Stimulated activated CD8-positive, alpha-beta memory T cell treated with anti-CD3 and anti-CD28 coated beads, Interleukin-7, amount 100 ng/mL, for 24 hours (primary cell): Measurements from ENCODE around the gene MCM6.
A peak's percentile ranks its signal among the peaks of the same experiment; 100 is the strongest.
"Not testable (repeated sequence)": the region's sequence is repeated elsewhere in the genome, so short reads cannot be mapped to it uniquely, and the experiment has no call there.

Experiments
- DNase-seq: peaks from one replicate; pipeline ENCODE4 v3.0.0-alpha.2; 2020; ENCODE audit warnings: low read depth

The MCM6 gene

DNA sequence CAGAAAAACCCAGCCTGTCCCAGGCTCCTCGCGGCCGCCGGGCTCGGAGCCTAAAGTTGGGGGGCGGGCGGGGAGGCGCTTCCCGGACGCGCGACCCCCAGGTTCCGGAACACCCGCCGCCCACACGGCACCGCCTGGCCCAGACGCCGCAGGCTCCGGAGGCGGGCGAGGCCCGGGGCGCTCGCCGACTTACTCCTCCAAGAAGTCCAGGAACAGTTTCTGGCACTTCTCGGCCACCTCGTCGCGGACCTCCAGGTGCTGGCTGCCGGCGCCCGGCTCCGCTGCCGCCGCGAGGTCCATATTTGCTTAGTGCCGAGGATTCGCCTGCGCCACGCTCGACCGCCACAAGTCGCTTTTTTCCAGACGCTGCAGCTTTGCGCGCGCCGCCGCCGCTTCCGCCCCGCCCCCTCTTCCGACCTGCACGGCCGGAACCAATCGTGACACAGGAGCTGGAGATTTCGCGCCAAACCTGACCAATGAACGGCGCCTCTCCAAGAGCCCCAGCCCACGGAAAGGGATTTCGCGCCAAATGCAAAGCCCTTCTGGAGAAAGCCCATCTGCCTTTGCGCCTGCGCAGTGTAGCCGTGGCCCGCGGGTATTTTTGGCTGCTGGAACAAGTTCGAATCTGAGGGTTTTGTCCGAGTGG lies at the start of gene MCM6:
Gene MCM6, minus strand, starts transcription at position 378 of the 646 bp plus-strand sequence. Its CDS starts 78 bp downstream, at position 300.
- peak; percentile 97 for DNase-seq

GRCh38 chr2:135925571-135925970 lies 49.3 kb upstream of the MCM6 start:
- DNase-seq = no peak

- DNase-seq = no peak
These were observed 40.0 kb upstream of the MCM6 start for GRCh38 chr2:135916207-135916606.

DNA sequence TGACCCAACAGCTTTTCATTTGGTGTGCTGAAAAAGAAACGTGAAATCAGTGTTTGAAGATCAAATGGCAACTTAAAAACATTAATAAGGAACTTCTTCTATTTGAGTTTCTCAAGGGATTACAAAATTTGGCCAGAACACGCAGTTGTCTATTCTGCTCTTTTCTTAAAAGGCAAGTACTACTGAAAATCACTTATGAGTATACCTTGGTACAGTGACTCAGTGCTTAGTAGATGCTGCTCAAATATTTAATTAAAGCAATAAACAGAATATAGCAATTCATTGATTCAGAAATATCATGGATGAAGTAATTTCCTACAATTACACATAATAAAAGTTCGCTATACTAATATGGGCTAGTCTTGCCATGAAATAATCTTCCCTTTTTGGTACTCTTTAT lies 38.2 kb upstream of the MCM6 start:
- no peak for DNase-seq

GRCh38 chr2:135913727-135914365 lies 37.6 kb upstream of the MCM6 start:
- DNase-seq = no peak

- no peak for DNase-seq
These were observed 33.7 kb upstream of the MCM6 start for GRCh38 chr2:135909976-135910375.

GRCh38 chr2:135905679-135906078 lies 29.4 kb upstream of the MCM6 start:
- no peak for DNase-seq

DNA sequence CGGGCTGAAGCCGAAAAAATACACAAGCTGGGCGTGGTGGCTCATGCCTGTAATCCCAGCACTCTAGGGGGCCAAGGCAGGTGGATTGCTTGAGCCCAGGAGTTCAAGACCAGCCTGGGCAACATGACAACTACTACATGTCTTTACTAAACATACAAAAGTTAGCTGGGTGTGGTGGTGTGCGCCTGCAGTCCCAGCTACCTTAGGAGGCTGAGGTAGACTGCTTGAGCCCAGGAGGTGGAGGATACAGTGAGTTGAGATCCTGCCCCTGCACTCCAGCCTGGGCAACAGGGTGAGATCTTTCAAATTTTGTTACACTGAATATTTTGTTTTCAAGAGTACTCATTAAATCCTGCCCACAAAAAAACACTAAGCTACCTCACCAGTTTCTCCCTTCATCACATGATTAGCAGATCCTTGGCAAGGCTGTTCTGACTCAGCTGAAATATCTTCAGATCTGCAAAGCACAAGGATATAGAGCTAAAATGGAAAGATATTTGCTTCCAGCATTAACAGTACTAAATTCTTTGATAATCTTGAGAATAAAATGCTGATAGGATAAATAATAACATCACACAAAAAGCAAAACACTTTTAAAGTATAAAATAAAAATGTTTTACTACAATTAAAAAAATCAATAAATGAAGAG lies 28.2 kb upstream of the MCM6 start:
- no peak for DNase-seq

GRCh38 chr2:135903650-135904049 lies 27.4 kb upstream of the MCM6 start:
- no peak for DNase-seq

DNA sequence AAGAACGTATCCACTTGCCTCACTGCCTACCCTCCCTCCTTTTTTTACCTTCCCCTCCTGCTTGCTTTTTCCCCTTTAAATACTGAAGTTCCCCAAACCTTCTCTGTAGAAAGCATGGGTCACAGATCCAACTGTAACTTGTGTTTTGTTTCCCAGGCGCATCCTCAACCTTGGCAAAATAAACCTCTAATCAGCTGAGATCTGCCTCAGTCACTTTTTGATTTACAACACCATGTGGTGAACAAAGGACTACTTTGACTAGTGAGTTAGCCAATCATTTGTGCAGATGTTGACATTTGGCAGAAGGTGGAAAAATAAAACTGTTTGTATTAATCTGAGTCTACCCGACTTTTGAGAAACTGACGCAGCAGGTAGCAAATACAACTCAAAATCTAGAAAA lies 23.3 kb upstream of the MCM6 start:
- DNase-seq = no peak

GRCh38 chr2:135898234-135898786 lies 22.1 kb upstream of the MCM6 start:
- no peak for DNase-seq

DNA sequence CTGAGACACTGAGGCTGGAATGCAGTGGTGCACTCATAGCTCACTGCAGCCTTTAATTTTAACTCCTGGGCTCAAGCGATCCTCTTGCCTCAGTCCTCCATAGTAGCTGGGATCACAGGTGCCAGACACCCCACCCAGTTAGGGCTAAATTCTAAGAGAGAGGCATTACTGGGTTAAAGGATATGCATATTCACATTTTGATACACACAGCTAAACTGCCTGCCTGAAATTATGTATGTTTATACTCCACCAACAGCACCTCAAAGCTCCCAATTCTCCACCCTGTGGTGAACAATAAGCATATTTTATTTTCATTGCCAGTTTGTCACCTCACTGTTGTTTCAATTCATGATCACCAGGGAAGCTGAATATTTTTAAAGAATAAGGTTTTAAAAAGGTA lies 18.7 kb upstream of the MCM6 start:
- no peak for DNase-seq

DNA sequence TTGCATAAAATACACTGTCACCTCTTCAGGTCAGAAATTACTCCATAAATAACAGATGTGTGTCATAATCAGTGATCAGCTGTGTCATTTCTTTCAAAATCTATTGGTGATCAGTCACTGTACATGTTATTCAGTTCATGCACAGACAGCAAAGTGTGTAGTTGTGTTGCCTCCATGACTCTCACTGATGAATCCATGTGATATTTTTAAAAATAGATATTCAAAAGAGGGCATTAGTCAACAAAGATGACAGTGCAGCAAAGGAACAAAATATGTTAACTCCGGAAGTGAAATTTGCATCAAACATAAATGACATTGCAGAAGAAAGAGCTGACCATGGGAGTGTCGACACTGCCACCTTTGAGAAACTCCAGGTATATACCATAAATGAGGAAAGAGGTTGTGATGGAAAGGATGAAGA lies 17.1 kb upstream of the MCM6 start:
- no peak for DNase-seq

DNA sequence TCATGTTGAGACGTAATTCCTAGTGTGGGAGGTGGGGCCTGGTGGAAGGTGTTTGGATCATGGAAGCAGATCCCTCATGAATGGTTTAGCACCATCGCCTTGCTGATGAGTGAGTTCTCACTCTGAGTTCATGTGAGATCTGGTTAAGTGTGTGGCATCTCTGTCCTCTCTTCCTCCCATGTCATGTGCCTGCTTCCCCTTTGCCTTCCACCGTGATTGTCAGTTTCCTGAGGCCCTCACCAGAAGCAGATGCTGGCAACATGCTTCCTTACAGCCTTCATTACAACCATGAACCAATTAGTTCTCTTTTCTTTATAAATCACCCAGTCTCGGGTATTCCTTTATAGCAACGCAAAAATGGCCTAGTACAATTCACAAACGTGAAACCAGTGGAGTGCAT lies 14.6 kb upstream of the MCM6 start:
- DNase-seq = no peak

DNA sequence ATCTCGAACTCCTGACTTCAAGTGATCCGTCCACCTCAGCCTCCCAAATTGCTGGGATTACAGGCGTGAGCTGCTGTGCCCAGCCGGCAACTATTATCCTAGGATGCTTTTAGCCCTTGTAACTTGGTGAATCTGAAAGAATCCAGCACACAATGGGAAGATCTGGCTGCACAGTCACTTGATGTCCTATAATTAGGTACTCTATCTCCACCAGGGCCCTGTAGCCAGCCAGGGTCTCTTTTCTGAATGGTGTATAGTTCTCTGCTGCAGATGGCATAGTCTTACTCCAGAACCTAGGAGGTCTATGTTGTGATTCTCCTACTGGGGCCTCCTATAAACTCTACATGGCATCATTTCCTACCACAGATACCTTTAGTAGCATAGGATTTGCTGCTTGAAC lies 13.9 kb upstream of the MCM6 start:
- DNase-seq = no peak

DNA sequence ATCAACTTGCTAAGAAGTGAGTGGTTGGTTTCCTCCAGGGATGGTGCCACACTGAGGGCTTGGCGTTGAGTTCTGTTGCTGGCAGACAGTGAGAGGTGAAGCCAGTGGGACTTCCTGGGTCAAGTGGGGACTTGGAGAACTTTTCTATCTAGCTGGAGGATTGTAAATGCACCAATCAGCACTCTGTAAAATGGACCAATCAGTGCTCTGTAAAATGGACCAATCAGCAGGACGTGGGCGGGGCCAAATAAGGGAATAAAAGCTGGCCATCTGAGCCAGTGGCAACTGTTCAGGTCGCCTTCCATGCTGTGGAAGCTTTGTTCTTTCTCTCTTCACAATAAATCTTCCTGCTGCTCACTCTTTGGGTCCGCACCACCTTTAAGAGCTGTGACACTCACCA lies 12.3 kb upstream of the MCM6 start:
- DNase-seq = not testable (repeated sequence)

DNA sequence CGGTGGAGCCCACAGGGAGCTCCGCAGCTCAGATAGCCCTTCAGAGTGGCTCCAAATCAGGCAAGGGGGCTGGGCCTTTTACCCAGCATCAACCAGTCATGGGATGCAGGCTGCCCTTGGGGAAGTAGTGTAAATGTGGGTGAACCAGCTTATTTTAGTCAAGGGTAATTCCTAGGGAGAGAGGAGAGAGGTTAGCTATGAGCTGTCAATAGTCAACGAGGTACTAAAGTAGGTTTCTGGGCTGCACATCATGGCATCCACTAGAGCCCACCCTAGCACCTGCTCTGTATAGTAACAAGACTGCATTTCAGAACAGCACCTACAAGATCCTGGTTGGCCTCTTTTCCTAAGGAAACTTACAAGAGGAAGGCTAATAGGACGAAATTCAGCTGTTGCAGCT lies 9.5 kb upstream of the MCM6 start:
- no peak for DNase-seq

DNA sequence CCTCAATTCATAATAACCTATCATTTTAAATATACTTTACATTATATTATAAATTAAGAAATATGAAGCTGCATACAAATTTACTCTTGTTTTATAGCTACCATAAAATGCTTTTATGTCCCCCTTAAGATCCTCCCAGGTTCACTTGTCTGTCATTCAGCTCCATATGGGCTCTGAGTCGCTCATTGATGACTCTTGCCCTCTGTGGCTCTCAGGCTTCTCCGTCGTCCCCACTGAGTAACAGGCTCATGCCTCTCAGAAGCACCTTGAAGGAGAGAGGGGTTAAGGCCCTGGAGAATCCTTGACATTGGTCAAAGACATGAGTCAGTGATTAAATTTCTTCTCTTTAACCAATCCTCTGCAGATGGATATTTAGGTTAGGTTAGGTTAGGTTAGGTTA lies 6.2 kb upstream of the MCM6 start:
- DNase-seq = no peak

GRCh38 chr2:135876770-135877169 lies 527 bp upstream of the MCM6 start:
- not testable (repeated sequence) for DNase-seq

DNA sequence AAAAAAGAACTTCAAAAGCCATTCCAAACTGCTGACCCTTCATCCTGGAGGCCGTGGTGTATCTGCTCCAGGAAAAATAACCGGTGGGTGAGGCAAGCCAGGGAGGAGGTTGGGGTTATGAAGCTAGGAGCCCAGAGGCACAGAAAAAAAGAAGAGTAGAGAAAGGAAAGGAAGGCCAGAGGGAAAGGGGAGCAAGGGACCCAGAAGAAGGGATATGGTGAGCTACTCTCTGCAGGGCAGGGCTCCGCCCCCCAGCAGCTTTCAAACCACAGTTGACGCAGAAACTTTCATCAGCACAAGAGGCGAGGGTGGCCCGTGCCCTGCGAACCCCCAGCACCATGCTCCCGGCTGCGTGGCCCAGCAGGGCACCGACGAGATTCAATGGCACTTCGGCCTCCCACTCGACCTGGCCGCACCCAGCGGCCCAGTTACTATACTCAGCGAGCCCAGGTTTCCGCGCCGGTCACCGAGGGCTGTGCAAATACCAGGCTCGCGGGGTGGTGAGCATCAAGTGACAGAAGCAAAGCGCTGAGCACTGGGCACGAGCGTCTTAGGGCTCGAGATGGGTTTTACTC lies 665 bp downstream of the MCM6 start:
- DNase-seq = peak; percentile 57

- DNase-seq = no peak
These were observed 1.4 kb downstream of the MCM6 start for GRCh38 chr2:135874777-135875365.

GRCh38 chr2:135870571-135870970 lies 5.7 kb downstream of the MCM6 start:
- no peak for DNase-seq
